Fibroblast of the aortic adventitia (primary cell): Measurements from ENCODE around the gene DDX1. TPM values are rescaled to one million over a fixed set of nuclear protein-coding genes. Genes with fewer than 3 reads are reported as not detected.

Source experiments
- DNase-seq: peaks from one replicate; pipeline ENCODE4 v3.0.0-alpha.2; 2010; ENCODE audit warnings: low read depth
- H3K4me3 ChIP-seq: 2 replicates; pipeline ENCODE4 v1.5.1; 2011; ENCODE audit warnings: low read depth, mild to moderate bottlenecking, control low read depth, low read length, moderate library complexity
- total RNA-seq: library from RNA; depleted of rRNA; stranded (reverse); fragments of >200 nt; gene quantifications from 2 replicates; pipeline ENCODE4 v1.2.3, GENCODE V29; 2012; ENCODE audit warnings: low replicate concordance
- TF ChIP-seq, protein P1 (sequence below): IDR thresholded peaks from 2 replicates; pipeline ENCODE4 v1.5.1; 2011; ENCODE audit warnings: mild to moderate bottlenecking, low read length, control low read depth, inconsistent platforms; ENCODE audit not compliant: insufficient read depth

The DDX1 gene
- total RNA-seq, 1 donor: 110 TPM

- TF ChIP-seq, protein P1, sequence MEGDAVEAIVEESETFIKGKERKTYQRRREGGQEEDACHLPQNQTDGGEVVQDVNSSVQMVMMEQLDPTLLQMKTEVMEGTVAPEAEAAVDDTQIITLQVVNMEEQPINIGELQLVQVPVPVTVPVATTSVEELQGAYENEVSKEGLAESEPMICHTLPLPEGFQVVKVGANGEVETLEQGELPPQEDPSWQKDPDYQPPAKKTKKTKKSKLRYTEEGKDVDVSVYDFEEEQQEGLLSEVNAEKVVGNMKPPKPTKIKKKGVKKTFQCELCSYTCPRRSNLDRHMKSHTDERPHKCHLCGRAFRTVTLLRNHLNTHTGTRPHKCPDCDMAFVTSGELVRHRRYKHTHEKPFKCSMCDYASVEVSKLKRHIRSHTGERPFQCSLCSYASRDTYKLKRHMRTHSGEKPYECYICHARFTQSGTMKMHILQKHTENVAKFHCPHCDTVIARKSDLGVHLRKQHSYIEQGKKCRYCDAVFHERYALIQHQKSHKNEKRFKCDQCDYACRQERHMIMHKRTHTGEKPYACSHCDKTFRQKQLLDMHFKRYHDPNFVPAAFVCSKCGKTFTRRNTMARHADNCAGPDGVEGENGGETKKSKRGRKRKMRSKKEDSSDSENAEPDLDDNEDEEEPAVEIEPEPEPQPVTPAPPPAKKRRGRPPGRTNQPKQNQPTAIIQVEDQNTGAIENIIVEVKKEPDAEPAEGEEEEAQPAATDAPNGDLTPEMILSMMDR: no peak
- H3K4me3 ChIP-seq: no peak overlapping the region
- no peak for DNase-seq
Observed at GRCh38 chr2:15556311-15556930, 35.2 kb upstream of the DDX1 start.

- TF ChIP-seq, protein P1: no peak
Observed at GRCh38 chr2:15557887-15558311, 33.8 kb upstream of the DDX1 start.

DNA sequence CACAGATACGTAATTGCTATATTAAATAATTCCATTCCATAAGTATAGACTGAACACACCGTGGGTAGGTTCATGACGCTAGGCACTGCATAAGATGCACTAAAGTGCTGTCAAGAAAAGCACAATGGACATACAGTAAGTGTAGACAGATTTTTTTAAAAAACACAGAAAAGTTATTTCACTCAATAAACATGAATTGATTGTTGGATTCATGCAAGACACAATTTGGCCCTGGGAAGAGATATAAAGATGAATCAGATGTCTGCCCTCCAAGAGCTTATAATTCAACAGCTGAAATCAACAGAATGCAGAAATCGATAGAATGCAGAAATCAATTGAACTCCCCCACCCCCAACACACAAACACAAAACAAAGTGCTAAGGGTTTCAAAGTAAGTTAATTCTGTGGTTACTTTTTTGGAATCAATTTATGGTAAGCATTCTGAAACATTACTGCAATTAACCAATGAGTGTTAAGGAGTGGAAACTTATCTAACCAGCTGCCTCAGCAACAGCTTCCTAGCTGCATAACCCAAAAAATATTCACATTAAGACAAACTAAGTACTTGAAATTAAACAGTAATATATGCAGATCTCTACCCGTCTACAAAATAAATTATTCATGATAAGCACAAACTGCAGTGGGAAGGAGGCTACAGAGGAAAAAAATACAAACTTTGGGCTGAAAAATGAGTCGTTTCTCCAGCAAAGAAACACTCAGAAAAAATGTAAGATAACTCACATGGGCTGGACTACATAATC lies 32.1 kb upstream of the DDX1 start:
- TF ChIP-seq, protein P1: no peak
- no peak for DNase-seq
- H3K4me3 ChIP-seq: peak overlapping the region; percentile 93

More at GRCh38 chr2:15557887-15558311, 33.8 kb upstream of the DDX1 start:
- H3K4me3 ChIP-seq: no peak overlapping the region
- DNase-seq: no peak

GRCh38 chr2:15560140-15560987 lies 31.3 kb upstream of the DDX1 start:
- peak overlapping the region; percentile 93 for H3K4me3 ChIP-seq
- TF ChIP-seq, protein P1: no peak
- peak; percentile 25 for DNase-seq

DNA sequence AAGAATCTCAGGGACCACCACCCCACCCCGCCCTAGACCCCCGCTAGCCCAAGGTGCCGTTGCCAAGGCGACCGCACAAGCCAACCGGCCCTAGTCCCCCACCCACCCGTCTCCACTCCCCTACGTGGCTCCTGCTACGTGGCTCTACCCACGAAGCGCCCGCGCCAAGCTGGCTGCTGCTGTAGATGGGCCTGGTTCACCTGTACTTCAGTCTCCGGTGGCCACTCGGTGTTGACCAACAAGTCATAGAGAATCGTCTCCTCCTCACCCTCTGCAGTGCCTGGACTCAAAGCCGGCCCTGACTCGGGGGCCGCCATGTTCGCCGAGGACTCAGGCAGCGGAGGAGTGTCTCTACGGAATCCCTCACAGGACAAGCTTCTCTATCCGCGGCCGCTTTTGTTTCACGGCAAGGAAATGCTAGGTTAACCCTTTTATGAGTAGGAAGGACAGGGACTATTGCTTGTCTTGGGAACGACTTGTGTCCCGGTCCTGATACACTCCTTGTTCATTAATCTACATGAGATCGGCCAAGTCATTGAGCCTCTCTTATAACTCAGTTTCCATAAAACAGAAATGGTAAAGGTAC lies 30.6 kb upstream of the DDX1 start, which contains the start of gene NBAS:
Gene NBAS (minus strand): TSS at position 347 of the 586 bp plus-strand sequence. CDS start 30 bp downstream, at position 317.
- H3K4me3 ChIP-seq: peak within 1 kb of the TSS; percentile 93
- peak; percentile 86 for DNase-seq
- TF ChIP-seq, protein P1: no peak
